SK-N-SH (cell line): ENCODE measurements around the gene C5orf52.

Experiments
- CTCF ChIP-seq: fragments of 200-600 bp; sonication (generic); IDR thresholded peaks from 2 replicates; pipeline ENCODE4 v1.6.1; 2017; ENCODE audit warnings: antibody characterized with exemption, mild to moderate bottlenecking, moderate library complexity
- EP300 ChIP-seq, 2 experiments: IDR thresholded peaks; 2 replicates each; pipeline versions ENCODE4 v1.4.0 to v1.6.1; 2012; ENCODE audit warnings: borderline replicate concordance in 1 of 2, low read depth in 1 of 2, low read length in 1 of 2
- TEAD4 ChIP-seq: IDR thresholded peaks from 2 replicates; pipeline ENCODE4 v1.4.0; 2012; ENCODE audit warnings: mild to moderate bottlenecking, borderline replicate concordance; ENCODE audit not compliant: insufficient read depth
- TF ChIP-seq, protein P1 (sequence below): IDR thresholded peaks from 2 replicates; pipeline ENCODE4 v1.4.0; 2012; ENCODE audit warnings: low read depth

DNA sequence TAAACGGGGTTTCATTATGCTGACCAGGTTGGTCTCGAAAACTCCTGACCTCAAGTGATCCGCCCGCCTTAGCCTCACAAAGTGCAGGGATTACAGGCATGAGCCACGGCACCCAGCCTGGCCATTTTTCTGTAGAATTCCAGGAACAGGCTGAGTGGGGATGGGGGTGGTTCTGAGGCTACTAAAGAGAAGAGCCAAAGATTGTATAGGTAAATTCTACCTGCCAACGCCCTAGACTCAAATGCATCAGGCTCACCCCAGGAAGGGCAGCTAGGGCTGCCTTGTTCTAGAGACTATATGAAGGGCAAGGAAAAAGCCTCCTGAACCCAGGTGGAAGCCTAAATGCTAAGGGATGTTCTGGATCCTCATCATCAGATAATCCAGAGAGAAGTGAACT, 1.6 kb upstream of the C5orf52 start:
- TF ChIP-seq EP300 (IDR thresholded peaks at IDR 0.05; ENCODE audit: borderline replicate concordance in 1 of 2, low read depth in 1 of 2, low read length in 1 of 2) (no peak), TEAD4 (no peak), CTCF (no peak)
- TF ChIP-seq, protein P1, sequence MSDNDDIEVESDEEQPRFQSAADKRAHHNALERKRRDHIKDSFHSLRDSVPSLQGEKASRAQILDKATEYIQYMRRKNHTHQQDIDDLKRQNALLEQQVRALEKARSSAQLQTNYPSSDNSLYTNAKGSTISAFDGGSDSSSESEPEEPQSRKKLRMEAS = no peak
